Measurements from ENCODE around the gene ALG8.

Gene ALG8

GRCh38 chr11:78074756-78075155 lies 64.7 kb downstream of the ALG8 start:
- no peak for TF ChIP-seq CTCF (IDR thresholded peaks at IDR 0.05; ENCODE audit: low read depth, low read length)
- H3K4me3 ChIP-seq (ENCODE audit: low read depth, low read length) = no peak overlapping the region

- H3K4me3 ChIP-seq (ENCODE audit: low read depth, low read length) = no peak overlapping the region
- TF ChIP-seq CTCF (IDR thresholded peaks at IDR 0.05; ENCODE audit: low read depth, low read length) = no peak
These were observed 67.0 kb downstream of the ALG8 start for GRCh38 chr11:78072455-78072854.

GRCh38 chr11:78071717-78072116 lies 67.7 kb downstream of the ALG8 start:
- H3K4me3 ChIP-seq (ENCODE audit: low read depth, low read length) = no peak overlapping the region
- TF ChIP-seq CTCF (IDR thresholded peaks at IDR 0.05; ENCODE audit: low read depth, low read length) = no peak

- H3K4me3 ChIP-seq (ENCODE audit: low read depth, low read length) = no peak overlapping the region
- no peak for TF ChIP-seq CTCF (IDR thresholded peaks at IDR 0.05; ENCODE audit: low read depth, low read length)
These were observed 68.8 kb downstream of the ALG8 start for GRCh38 chr11:78070621-78071020.

- no peak overlapping the region for H3K4me3 ChIP-seq (ENCODE audit: low read depth, low read length)
- TF ChIP-seq CTCF (IDR thresholded peaks at IDR 0.05; ENCODE audit: low read depth, low read length) = no peak
These were observed 70.0 kb downstream of the ALG8 start for GRCh38 chr11:78069465-78069864.

- no peak for TF ChIP-seq CTCF (IDR thresholded peaks at IDR 0.05; ENCODE audit: low read depth, low read length)
- H3K4me3 ChIP-seq (ENCODE audit: low read depth, low read length) = no peak overlapping the region
These were observed 71.7 kb downstream of the ALG8 start for GRCh38 chr11:78067704-78068103.

GRCh38 chr11:78066471-78066870 lies 73.0 kb downstream of the ALG8 start:
- no peak for TF ChIP-seq CTCF (IDR thresholded peaks at IDR 0.05; ENCODE audit: low read depth, low read length)
- H3K4me3 ChIP-seq (ENCODE audit: low read depth, low read length) = no peak overlapping the region

Data from WI38 (cell line).